Measurements from ENCODE around the gene DOCK1.

Gene DOCK1

GRCh38 chr10:127374901-127375300 lies 469.7 kb downstream of the DOCK1 start:
- no peak for DNase-seq (ENCODE audit: low read depth)
- no peak overlapping the region for H3K4me3 ChIP-seq (ENCODE audit: low read depth, low read length)
- TF ChIP-seq CTCF (IDR thresholded peaks at IDR 0.05; ENCODE audit: low read depth, low read length), result no peak
- no peak for TF ChIP-seq MYC (IDR thresholded peaks at IDR 0.05; ENCODE audit: low read depth, low read length)
- TF ChIP-seq POLR2A (IDR thresholded peaks at IDR 0.05; ENCODE audit: extremely low read depth, insufficient read length), result no peak
- TF ChIP-seq, protein P1, sequence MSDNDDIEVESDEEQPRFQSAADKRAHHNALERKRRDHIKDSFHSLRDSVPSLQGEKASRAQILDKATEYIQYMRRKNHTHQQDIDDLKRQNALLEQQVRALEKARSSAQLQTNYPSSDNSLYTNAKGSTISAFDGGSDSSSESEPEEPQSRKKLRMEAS (IDR thresholded peaks at IDR 0.05; ENCODE audit: low read depth, low read length), result no peak

- no peak overlapping the region for H3K4me3 ChIP-seq (ENCODE audit: low read depth, low read length)
- no peak for TF ChIP-seq MYC (IDR thresholded peaks at IDR 0.05; ENCODE audit: low read depth, low read length)
- no peak for TF ChIP-seq CTCF (IDR thresholded peaks at IDR 0.05; ENCODE audit: low read depth, low read length)
- TF ChIP-seq, protein P1 (IDR thresholded peaks at IDR 0.05; ENCODE audit: low read depth, low read length), result no peak
- TF ChIP-seq POLR2A (IDR thresholded peaks at IDR 0.05; ENCODE audit: extremely low read depth, insufficient read length), result no peak
- DNase-seq (ENCODE audit: low read depth), result no peak
Measured at GRCh38 chr10:127375461-127375860, 470.2 kb downstream of the DOCK1 start.

DNA sequence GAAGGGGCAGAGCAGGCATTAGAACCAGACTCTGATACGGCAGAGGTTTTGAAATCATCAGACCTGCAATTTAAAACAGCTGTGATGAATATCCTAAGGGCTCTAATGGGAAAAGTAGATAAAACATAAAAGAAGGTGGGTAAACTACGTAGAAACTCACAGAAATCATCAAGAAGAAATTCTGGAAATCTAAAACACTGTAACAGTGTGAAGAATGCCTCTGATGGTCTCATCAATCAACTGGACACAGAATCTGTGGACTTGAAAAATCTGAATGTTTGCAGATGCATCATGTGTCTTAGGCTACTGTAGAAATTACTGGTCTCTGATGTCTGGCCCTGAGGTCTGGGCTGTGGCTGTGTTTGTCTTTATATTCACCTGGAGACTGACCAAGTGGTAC lies 470.8 kb downstream of the DOCK1 start:
- TF ChIP-seq CTCF (IDR thresholded peaks at IDR 0.05; ENCODE audit: low read depth, low read length), result no peak
- TF ChIP-seq, protein P1 (IDR thresholded peaks at IDR 0.05; ENCODE audit: low read depth, low read length), result no peak
- TF ChIP-seq POLR2A (IDR thresholded peaks at IDR 0.05; ENCODE audit: extremely low read depth, insufficient read length), result no peak
- no peak for TF ChIP-seq MYC (IDR thresholded peaks at IDR 0.05; ENCODE audit: low read depth, low read length)

DNA sequence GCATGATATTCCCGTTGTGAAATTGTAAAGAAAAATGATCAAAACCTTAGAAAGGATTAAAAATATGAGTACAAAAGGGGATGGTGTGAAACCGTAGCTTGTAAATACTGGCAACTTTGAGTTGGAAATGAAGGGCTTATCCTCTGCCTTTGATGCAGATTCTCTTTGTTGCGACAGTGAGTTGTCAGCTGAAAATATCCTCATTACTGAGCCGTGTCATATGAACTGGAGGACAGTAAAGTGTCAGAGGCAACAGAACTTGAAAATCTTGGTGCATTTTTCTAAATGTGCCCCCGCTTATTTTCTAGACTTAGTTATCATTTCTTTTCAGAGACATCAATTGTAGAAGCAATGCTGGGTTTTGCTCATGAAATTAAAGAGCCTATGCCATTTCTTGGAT lies 473.4 kb downstream of the DOCK1 start:
- no peak for DNase-seq (ENCODE audit: low read depth)
- TF ChIP-seq, protein P1 (IDR thresholded peaks at IDR 0.05; ENCODE audit: low read depth, low read length), result no peak
- H3K4me3 ChIP-seq (ENCODE audit: low read depth, low read length), result no peak overlapping the region

More for the DNA sequence above, 470.8 kb downstream of the DOCK1 start:
- no peak overlapping the region for H3K4me3 ChIP-seq (ENCODE audit: low read depth, low read length)
- DNase-seq (ENCODE audit: low read depth), result no peak

- DNase-seq (ENCODE audit: low read depth), result no peak
- no peak overlapping the region for H3K4me3 ChIP-seq (ENCODE audit: low read depth, low read length)
- TF ChIP-seq CTCF (IDR thresholded peaks at IDR 0.05; ENCODE audit: low read depth, low read length) (no peak), MYC (IDR thresholded peaks at IDR 0.05; ENCODE audit: low read depth, low read length) (no peak), POLR2A (IDR thresholded peaks at IDR 0.05; ENCODE audit: extremely low read depth, insufficient read length) (no peak)
- TF ChIP-seq, protein P1 (IDR thresholded peaks at IDR 0.05; ENCODE audit: low read depth, low read length), result no peak
Measured at GRCh38 chr10:127384532-127384931, 479.3 kb downstream of the DOCK1 start.

DNA sequence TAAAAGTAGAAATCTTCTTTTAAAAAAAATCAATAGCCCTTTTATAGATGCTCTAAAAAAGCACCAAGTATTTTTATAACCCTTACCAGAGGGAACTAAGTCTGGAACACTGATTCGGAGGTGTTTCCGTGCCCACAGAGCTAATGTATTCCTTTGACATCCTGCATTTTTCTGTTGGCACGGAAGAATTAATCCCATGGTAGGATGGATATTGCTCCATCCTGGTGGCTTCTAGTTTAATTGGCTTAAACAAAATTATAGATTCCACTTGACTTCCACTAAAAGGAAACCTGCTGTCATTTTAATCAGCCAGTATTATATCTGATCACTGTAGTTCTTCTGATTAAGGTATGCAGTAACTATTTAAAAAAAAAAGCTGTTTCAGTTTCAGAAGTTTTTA lies 479.8 kb downstream of the DOCK1 start:
- H3K4me3 ChIP-seq (ENCODE audit: low read depth, low read length), result no peak overlapping the region
- TF ChIP-seq CTCF (IDR thresholded peaks at IDR 0.05; ENCODE audit: low read depth, low read length), result no peak
- TF ChIP-seq POLR2A (IDR thresholded peaks at IDR 0.05; ENCODE audit: extremely low read depth, insufficient read length), result no peak
- TF ChIP-seq MYC (IDR thresholded peaks at IDR 0.05; ENCODE audit: low read depth, low read length), result no peak
- TF ChIP-seq, protein P1 (IDR thresholded peaks at IDR 0.05; ENCODE audit: low read depth, low read length), result no peak
- no peak for DNase-seq (ENCODE audit: low read depth)

All from NB4 (cell line).